Karpas-422 (cell line): Measurements from ENCODE around the gene CLDN1. TPM values are rescaled to one million over a fixed set of nuclear protein-coding genes. Genes with fewer than 3 reads are reported as not detected.

ENCODE experiments used
- DNase-seq: peaks from one replicate; pipeline ENCODE4 v3.0.0-alpha.2; 2015
- H2AFZ ChIP-seq: fragments of 200-600 bp; sonication (generic); 2 replicates; pipeline ENCODE4 v1.6.1; 2014; ENCODE audit warnings: antibody characterized with exemption, low read length, mixed read lengths
- H3K27ac ChIP-seq: fragments of 200-600 bp; sonication (generic); 2 replicates; pipeline ENCODE4 v1.5.1; 2014; ENCODE audit warnings: mild to moderate bottlenecking, low read length, moderate library complexity
- H3K27me3 ChIP-seq: fragments of 200-600 bp; sonication (generic); 2 replicates; pipeline ENCODE4 v1.6.1; 2014; ENCODE audit warnings: low read length, mixed read lengths
- H3K36me3 ChIP-seq: fragments of 200-600 bp; sonication (generic); 2 replicates; pipeline ENCODE4 v1.6.1; 2014; ENCODE audit warnings: low read length, mixed read lengths; ENCODE audit not compliant: insufficient read depth
- H3K4me1 ChIP-seq: fragments of 200-600 bp; sonication (generic); 2 replicates; pipeline ENCODE4 v1.6.1; 2014; ENCODE audit warnings: mild to moderate bottlenecking, low read length, mixed read lengths
- H3K4me2 ChIP-seq: fragments of 200-600 bp; sonication (generic); 2 replicates; pipeline ENCODE4 v1.6.1; 2014; ENCODE audit warnings: low read length, low read depth, mild to moderate bottlenecking; ENCODE audit not compliant: poor library complexity, severe bottlenecking
- H3K4me3 ChIP-seq: fragments of 200-600 bp; sonication (generic); 2 replicates; pipeline ENCODE4 v1.5.1; 2014; ENCODE audit warnings: mild to moderate bottlenecking, antibody characterized with exemption, low read length, mixed read lengths
- H3K79me2 ChIP-seq: fragments of 200-600 bp; sonication (generic); 2 replicates; pipeline ENCODE4 v1.6.1; 2014; ENCODE audit warnings: mild to moderate bottlenecking, low read length, mixed read lengths
- H3K9ac ChIP-seq: fragments of 200-600 bp; sonication (generic); 2 replicates; pipeline ENCODE4 v1.6.0; 2014; ENCODE audit warnings: low read length
- H3K9me2 ChIP-seq: fragments of 200-600 bp; sonication (generic), shearing (Covaris generic); replicated peaks from 2 replicates; pipeline ENCODE4 v1.6.0; 2014; ENCODE audit warnings: mild to moderate bottlenecking, low read length, moderate library complexity; ENCODE audit not compliant: insufficient read depth
- H3K9me3 ChIP-seq: fragments of 300-700, 200-600 bp; sonication (generic); 2 replicates; pipeline ENCODE4 v1.6.1; 2014; ENCODE audit warnings: low read length, mixed read lengths
- H4K20me1 ChIP-seq: fragments of 200-600 bp; sonication (generic); 2 replicates; pipeline ENCODE4 v1.6.1; 2014; ENCODE audit warnings: mild to moderate bottlenecking, antibody characterized with exemption, low read length, low read depth; ENCODE audit not compliant: insufficient read depth
- total RNA-seq: library from RNA; depleted of rRNA; stranded (reverse); fragments of >200 nt; shearing (Covaris generic); gene quantifications from 2 replicates; pipeline ENCODE4 v1.2.3, GENCODE V29; 2014; ENCODE audit warnings: low replicate concordance

The CLDN1 gene
- total RNA-seq, 1 experiment from 2014 or later, result not detected

DNA sequence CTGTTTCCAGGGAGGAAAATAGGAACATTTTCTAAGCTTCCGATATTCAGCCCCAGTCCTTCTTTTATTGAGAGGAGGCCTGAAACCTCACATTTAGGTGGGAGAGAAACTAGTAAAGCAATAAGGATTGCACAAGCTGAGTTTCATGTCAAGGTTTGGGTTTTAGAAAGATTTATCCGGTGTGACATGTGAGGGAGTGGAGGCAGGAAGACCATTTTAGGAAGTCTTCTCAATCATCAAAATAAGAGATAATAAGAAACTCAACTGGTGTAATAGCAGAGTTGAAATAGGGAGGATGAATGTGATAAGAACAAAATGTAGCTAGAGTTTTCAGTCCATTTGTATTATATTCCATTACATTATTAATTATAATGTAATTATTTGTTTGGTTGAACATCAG lies 38.0 kb upstream of the CLDN1 start:
- Histone ChIP-seq H4K20me1 (no peaks in the 10 kb centered on the region), H3K4me2 (no peak overlapping the region), H3K4me1 (no peaks in the 10 kb centered on the region), H2AFZ (no peak overlapping the region), H3K27ac (no peak overlapping the region), H3K79me2 (no peaks in the 10 kb centered on the region), H3K9me3 (no peaks in the 10 kb centered on the region), H3K27me3 (no peaks in the 10 kb centered on the region), H3K4me3 (no peak overlapping the region), H3K36me3 (no peaks in the 10 kb centered on the region), H3K9me2 (no peaks in the 10 kb centered on the region), H3K9ac (no peak overlapping the region)
- DNase-seq, result no peak

DNA sequence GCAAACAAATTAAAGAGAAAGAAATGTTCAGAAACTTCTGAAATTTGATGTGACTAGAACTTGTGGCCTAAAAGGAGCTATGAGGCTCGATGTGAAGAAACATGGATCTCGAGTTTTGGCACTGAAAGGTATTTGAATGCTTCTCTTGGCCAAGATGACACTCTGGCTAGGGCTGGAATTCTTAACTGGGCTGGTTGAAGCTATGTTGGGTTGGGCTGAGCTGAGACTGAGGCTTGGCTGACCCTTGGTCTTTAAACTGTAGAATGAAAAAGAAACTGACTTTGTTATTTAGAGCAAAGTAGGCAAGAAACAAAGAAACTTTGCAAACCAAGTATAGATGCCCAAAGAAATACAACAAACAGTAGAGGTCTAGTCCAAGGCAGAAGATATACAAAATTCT lies 37.6 kb upstream of the CLDN1 start:
- H3K27me3 ChIP-seq, result no peaks in the 10 kb centered on the region
- no peaks in the 10 kb centered on the region for H3K79me2 ChIP-seq
- DNase-seq, result no peak
- no peak overlapping the region for H3K9ac ChIP-seq
- H3K4me1 ChIP-seq, result no peaks in the 10 kb centered on the region
- no peaks in the 10 kb centered on the region for H3K36me3 ChIP-seq
- H3K9me2 ChIP-seq, result no peaks in the 10 kb centered on the region
- no peak overlapping the region for H3K4me3 ChIP-seq
- H2AFZ ChIP-seq, result no peak overlapping the region
- no peak overlapping the region for H3K4me2 ChIP-seq
- peaks cover under 1% of the 10 kb centered on the region; the same call in 1 of the 2 replicates for H3K9me3 ChIP-seq
- H4K20me1 ChIP-seq, result no peaks in the 10 kb centered on the region
- H3K27ac ChIP-seq, result no peak overlapping the region

DNA sequence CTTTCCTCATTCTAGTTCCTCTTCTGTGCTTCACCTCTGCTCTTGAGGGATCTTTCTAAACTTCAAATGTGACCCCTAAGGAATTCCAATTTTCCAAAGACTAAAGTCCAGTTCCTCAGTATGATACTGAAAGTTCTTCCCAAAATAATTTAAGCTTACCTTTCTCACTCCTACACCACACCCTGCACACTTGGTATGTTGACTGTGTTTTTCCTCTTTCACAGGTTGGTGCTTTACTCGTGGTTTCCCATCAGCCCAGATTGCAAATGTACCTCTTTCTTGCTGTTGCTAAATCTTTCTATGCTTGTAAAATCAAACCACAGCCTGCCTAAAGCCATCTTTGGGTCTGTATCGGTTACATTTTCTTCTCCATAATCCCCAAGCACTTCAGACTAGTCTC lies 35.2 kb upstream of the CLDN1 start:
- no peak for DNase-seq
- Histone ChIP-seq H3K4me2 (no peak overlapping the region), H3K9ac (no peak overlapping the region), H3K4me3 (no peak overlapping the region), H2AFZ (no peak overlapping the region), H3K27ac (no peak overlapping the region), H3K36me3 (no peaks in the 10 kb centered on the region), H3K27me3 (no peaks in the 10 kb centered on the region), H3K79me2 (no peaks in the 10 kb centered on the region), H4K20me1 (no peaks in the 10 kb centered on the region), H3K9me3 (peaks cover 3% of the 10 kb centered on the region; the same call in 1 of the 2 replicates), H3K9me2 (no peaks in the 10 kb centered on the region), H3K4me1 (no peaks in the 10 kb centered on the region)

DNA sequence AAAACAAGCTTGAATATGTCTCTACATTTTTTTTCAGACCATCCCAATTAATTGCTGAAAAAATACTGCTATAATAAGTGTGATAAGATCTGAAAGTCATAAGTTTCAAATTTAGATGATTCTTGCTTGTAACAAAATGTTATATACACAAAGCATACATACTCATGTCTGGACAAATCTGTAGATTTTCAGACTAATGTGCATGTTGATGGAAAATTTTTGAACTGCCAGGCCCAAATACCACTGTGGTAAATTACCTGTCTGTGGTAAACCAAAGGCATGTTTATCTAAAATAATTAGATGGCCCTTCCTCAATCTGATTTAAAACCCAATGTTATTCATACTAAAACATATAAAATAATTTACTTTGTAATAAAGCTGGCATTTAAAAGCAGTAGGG lies 34.0 kb upstream of the CLDN1 start:
- no peak overlapping the region for H3K27ac ChIP-seq
- H3K9ac ChIP-seq, result no peak overlapping the region
- H3K4me3 ChIP-seq, result no peak overlapping the region
- peaks cover 3% of the 10 kb centered on the region; the same call in 1 of the 2 replicates for H3K9me3 ChIP-seq
- no peaks in the 10 kb centered on the region for H4K20me1 ChIP-seq
- no peaks in the 10 kb centered on the region for H3K79me2 ChIP-seq
- H3K36me3 ChIP-seq, result no peaks in the 10 kb centered on the region
- no peak for DNase-seq
- H2AFZ ChIP-seq, result no peak overlapping the region
- no peaks in the 10 kb centered on the region for H3K4me1 ChIP-seq
- H3K27me3 ChIP-seq, result no peaks in the 10 kb centered on the region
- H3K4me2 ChIP-seq, result no peak overlapping the region
- H3K9me2 ChIP-seq, result no peaks in the 10 kb centered on the region

DNA sequence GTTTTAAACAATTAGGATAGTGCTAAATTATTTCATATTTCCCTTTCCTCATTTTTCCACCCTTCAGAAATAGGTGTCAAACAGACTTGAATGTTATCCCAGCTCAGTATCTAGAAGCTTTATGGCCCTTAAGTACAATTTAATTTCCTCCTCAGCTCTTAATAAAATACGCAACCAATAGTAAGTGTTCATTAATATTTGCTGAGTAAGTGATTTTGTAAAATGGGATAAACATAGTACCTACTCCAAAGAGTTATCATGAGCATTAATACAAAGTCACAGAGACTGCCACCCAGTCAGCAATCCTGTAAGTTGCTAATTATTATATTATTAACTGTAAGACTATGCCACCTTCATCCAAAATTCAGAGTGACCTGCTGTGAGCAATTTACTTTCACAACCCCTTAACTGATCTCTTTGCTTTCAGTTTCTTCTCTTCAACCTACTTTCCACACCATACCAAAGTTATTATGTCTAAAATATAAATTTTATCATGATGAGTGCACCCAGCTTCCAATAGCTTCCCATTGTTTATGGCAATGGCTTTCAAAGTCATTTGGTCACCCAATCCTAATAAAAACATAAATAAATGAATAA lies 30.7 kb upstream of the CLDN1 start:
- no peaks in the 10 kb centered on the region for H3K79me2 ChIP-seq
- peaks cover 9% of the 10 kb centered on the region; the same call in 1 of the 2 replicates for H3K9me3 ChIP-seq
- no peak overlapping the region for H3K4me2 ChIP-seq
- H3K4me3 ChIP-seq, result no peak overlapping the region
- no peak for DNase-seq
- H3K9me2 ChIP-seq, result no peaks in the 10 kb centered on the region
- H4K20me1 ChIP-seq, result no peaks in the 10 kb centered on the region
- no peak overlapping the region for H3K9ac ChIP-seq
- no peak overlapping the region for H3K27ac ChIP-seq
- H3K4me1 ChIP-seq, result no peaks in the 10 kb centered on the region
- H2AFZ ChIP-seq, result no peak overlapping the region
- H3K36me3 ChIP-seq, result no peaks in the 10 kb centered on the region
- H3K27me3 ChIP-seq, result no peaks in the 10 kb centered on the region

DNA sequence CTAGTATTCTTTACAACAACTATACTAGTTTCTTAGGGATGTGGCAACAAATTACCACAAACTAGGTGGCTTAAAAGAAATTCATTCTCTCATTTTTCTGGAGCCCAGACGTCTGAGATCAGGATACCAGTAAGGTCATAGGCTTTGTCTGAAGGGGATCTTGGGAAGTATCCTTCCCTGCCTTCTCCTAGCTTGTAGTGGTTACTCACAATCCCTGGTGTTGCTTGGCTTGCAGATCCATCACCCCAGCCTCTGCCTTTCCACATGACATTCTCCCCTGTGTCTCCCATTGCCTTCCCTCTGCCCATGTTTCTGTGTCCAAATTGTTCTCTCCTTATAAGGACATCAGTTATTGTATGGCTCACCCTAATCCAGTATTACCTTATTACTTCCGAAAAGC lies 24.3 kb upstream of the CLDN1 start:
- H3K9ac ChIP-seq, result no peak overlapping the region
- H3K4me1 ChIP-seq, result no peaks in the 10 kb centered on the region
- H3K4me2 ChIP-seq, result no peak overlapping the region
- no peaks in the 10 kb centered on the region for H3K9me2 ChIP-seq
- H3K27me3 ChIP-seq, result no peaks in the 10 kb centered on the region
- H3K4me3 ChIP-seq, result no peak overlapping the region
- H3K27ac ChIP-seq, result no peak overlapping the region
- 0 out of 2 replicates have a peak, but pooled peaks cover 6% of the 10 kb centered on the region for H3K9me3 ChIP-seq
- no peak for DNase-seq
- no peaks in the 10 kb centered on the region for H3K36me3 ChIP-seq
- H3K79me2 ChIP-seq, result no peaks in the 10 kb centered on the region
- no peak overlapping the region for H2AFZ ChIP-seq
- H4K20me1 ChIP-seq, result no peaks in the 10 kb centered on the region

DNA sequence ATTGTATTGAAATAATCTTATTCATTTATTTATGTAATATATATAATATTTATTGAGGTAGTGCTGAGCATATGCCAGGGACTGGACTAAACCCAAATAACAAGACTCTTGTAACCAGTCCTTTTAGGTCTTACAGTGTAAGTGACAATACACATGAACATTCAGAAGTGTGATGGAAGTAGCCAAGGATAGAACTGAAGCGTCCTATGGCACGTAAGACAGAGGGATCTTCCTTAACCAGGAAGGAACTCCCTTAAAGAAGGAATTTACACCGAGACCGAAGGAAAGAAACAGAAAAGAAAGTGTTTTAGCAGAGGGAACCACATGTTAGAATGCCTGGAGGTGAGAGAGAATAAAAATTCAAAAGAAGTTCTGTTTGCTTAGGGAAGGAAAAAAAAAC lies 23.6 kb upstream of the CLDN1 start:
- Histone ChIP-seq H4K20me1 (no peaks in the 10 kb centered on the region), H3K27me3 (no peaks in the 10 kb centered on the region), H3K79me2 (no peaks in the 10 kb centered on the region), H3K27ac (no peak overlapping the region), H3K9ac (no peak overlapping the region), H3K4me1 (no peaks in the 10 kb centered on the region), H3K4me3 (no peak overlapping the region), H3K9me3 (peaks cover 6% of the 10 kb centered on the region; the same call in 1 of the 2 replicates), H3K9me2 (no peaks in the 10 kb centered on the region), H3K4me2 (no peak overlapping the region), H3K36me3 (no peaks in the 10 kb centered on the region), H2AFZ (no peak overlapping the region)
- DNase-seq, result no peak

DNA sequence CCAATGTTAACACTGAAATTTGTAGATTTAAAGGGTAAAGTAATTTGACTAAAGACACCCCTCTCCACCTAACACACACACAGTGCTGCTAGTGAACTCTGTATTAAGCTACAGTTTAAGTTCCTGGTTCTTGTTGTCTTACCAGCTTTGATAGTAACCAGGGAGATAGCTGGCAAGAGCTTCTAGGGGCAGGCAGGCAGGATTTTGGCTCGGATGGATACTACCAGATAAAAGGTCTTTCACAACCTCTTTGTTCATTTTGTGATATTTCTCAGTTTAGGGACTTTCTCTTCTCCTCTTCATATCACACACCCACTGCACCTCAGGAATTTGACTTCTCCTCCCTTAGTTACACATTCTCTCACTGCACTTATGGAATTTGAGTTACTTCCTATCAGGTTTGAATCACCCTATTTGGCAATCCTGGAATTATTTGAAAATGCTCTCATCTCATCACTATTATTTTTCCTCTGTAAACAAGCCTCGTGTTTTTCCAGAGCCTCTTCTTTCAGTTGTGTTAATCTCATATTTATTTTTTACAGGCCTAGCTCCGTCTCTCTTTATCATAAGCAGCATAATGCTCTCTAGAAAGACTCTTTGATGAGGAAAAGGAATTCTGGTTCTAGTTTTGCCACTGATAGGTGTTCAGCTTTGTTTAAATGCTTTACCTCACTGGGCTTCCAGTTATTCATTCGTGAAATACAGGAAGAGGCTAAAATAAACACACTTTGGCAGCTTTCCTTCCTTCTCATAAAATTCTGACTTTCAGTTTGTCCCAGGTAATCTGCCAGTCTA lies 23.0 kb upstream of the CLDN1 start:
- Histone ChIP-seq H2AFZ (no peak overlapping the region), H3K4me2 (no peak overlapping the region)

More for the DNA sequence above, 23.0 kb upstream of the CLDN1 start:
- no peak overlapping the region for H3K27ac ChIP-seq
- H3K4me3 ChIP-seq, result no peak overlapping the region
- no peaks in the 10 kb centered on the region for H4K20me1 ChIP-seq
- H3K9me3 ChIP-seq, result peaks cover 6% of the 10 kb centered on the region; the same call in 1 of the 2 replicates
- DNase-seq, result no peak
- no peaks in the 10 kb centered on the region for H3K27me3 ChIP-seq
- no peaks in the 10 kb centered on the region for H3K36me3 ChIP-seq
- no peaks in the 10 kb centered on the region for H3K4me1 ChIP-seq
- H3K79me2 ChIP-seq, result no peaks in the 10 kb centered on the region
- H3K9me2 ChIP-seq, result no peaks in the 10 kb centered on the region
- H3K9ac ChIP-seq, result no peak overlapping the region
